K562 (cell line): ENCODE results near the gene TREH. TPM values are rescaled to one million over a fixed set of nuclear protein-coding genes. Genes with fewer than 3 reads are reported as not detected.
A peak's percentile ranks its signal among the peaks of the same experiment; 100 is the strongest.
"Not testable (repeated sequence)": the region's sequence is repeated elsewhere in the genome, so short reads cannot be mapped to it uniquely, and the experiment has no call there.

Experiments
- ATAC-seq: fragments of 200-7000 bp; cut with Tn5 transposase; 3 replicates; pipeline ENCODE4 v1.9.1; 2020; ENCODE audit warnings: moderate library complexity
- BruUV-seq: library from RNA; stranded (reverse); fragments of 400-500 nt; replicated peaks from 2 replicates; lab custom pipeline; 2021; lab: Mats Ljungman, UMichigan
- CTCF ChIA-PET: fragments of 300-600 bp; formaldehyde crosslinking; extraction: SDS; loops from one replicate; lab custom pipeline; 2021; ENCODE audit warnings: low intra/inter-chr PET ratio; lab: Yijun Ruan, JAX
- POLR2A ChIA-PET: fragments of 300-600, 350-650 bp; sonication (Branson Sonifier 250); formaldehyde crosslinking; extraction: SDS; loops from one replicate; lab custom pipeline; 2021; ENCODE audit warnings: antibody characterized with exemption, inconsistent platforms; lab: Yijun Ruan, JAX
- DNase-seq, 4 experiments: peaks; one replicate each; pipeline versions ENCODE4 v3.0.0 to v3.0.0-alpha.2; 2011 to 2018; ENCODE audit warnings: low spot score in 3 of 4, mixed read lengths in 3 of 4; ENCODE audit errors: extremely low read depth in 1 of 4
- FAIRE-seq: peaks from 2 replicates; lab custom pipeline; 2011; peaks lifted over from hg19 to GRCh38; lab: Jason Lieb, UNC
- H2AFZ ChIP-seq: 2 replicates; pipeline ENCODE4 v1.6.0; 2011; ENCODE audit warnings: low read depth, low read length, control low read depth, inconsistent platforms
- H3K27ac ChIP-seq: fragments of 200-600 bp; 3 replicates; pipeline ENCODE4 v1.8.0; 2011; ENCODE audit warnings: low read depth, mild to moderate bottlenecking, control low read depth, inconsistent platforms, low read length, moderate library complexity, mixed read lengths; ENCODE audit errors: extremely low read depth
- H3K27me3 ChIP-seq, 2 experiments: fragments of 300-600 bp in 1 of 2; 2 replicates in 1 of 2; 3 replicates in 1 of 2; pipeline versions ENCODE4 v1.6.0 to v1.8.0; 2011; ENCODE audit warnings: inconsistent platforms in 2 of 2, low read length in 2 of 2, mild to moderate bottlenecking in 1 of 2, mixed read lengths in 1 of 2, moderate library complexity in 1 of 2; ENCODE audit not compliant: control insufficient read depth in 2 of 2, insufficient read depth in 2 of 2
- H3K36me3 ChIP-seq: fragments of 300-600 bp; 3 replicates; pipeline ENCODE4 v1.8.0; 2011; ENCODE audit warnings: mild to moderate bottlenecking, low read length, inconsistent platforms; ENCODE audit not compliant: control insufficient read depth, insufficient read depth
- H3K4me1 ChIP-seq, 2 experiments: fragments of 200-600 bp in 1 of 2; replicated peaks in 1 of 2; 2 replicates in 1 of 2; 3 replicates in 1 of 2; pipeline versions ENCODE4 v1.5.1 to v1.8.0; 2011; ENCODE audit warnings: inconsistent platforms in 2 of 2, low read length in 2 of 2, mild to moderate bottlenecking in 1 of 2, mixed read lengths in 1 of 2, moderate library complexity in 1 of 2; ENCODE audit not compliant: control insufficient read depth in 2 of 2, insufficient read depth in 2 of 2
- H3K4me2 ChIP-seq: 2 replicates; pipeline ENCODE4 v1.6.1; 2011; ENCODE audit warnings: low read length, control low read depth, inconsistent platforms, mixed read lengths; ENCODE audit not compliant: insufficient read depth
- H3K4me3 ChIP-seq: fragments of 200-600 bp; sonication (generic), shearing (Covaris generic); 2 replicates; pipeline ENCODE4 v1.5.1; 2016; ENCODE audit warnings: control low read depth, inconsistent platforms
- H3K79me2 ChIP-seq: fragments of 200-600 bp; 3 replicates; pipeline ENCODE4 v1.8.0; 2011; ENCODE audit warnings: low read length, inconsistent platforms; ENCODE audit not compliant: control insufficient read depth, insufficient read depth
- H3K9ac ChIP-seq, 2 experiments: 2 replicates each; pipeline versions ENCODE4 v1.6.0 to v1.6.1; 2011; ENCODE audit warnings: low read depth in 2 of 2, low read length in 2 of 2, control low read depth in 1 of 2, inconsistent platforms in 1 of 2, mild to moderate bottlenecking in 1 of 2, mixed read lengths in 1 of 2; ENCODE audit not compliant: insufficient read depth in 1 of 2
- H3K9me1 ChIP-seq: one replicate; pipeline ENCODE4 v1.6.0; 2011; ENCODE audit warnings: inconsistent platforms, mild to moderate bottlenecking, low read length, moderate library complexity; ENCODE audit not compliant: control insufficient read depth, insufficient read depth
- H3K9me3 ChIP-seq: replicated peaks from 2 replicates; pipeline ENCODE4 v1.5.1; 2011; ENCODE audit warnings: low read depth, low read length, inconsistent platforms; ENCODE audit not compliant: control insufficient read depth, insufficient read depth
- H4K20me1 ChIP-seq: replicated peaks from 2 replicates; pipeline ENCODE4 v1.6.1; 2011; ENCODE audit warnings: low read length, inconsistent platforms, mixed read lengths; ENCODE audit not compliant: control insufficient read depth, insufficient read depth
- ARID1B ChIP-seq: fragments of 450-650 bp; IDR thresholded peaks from 2 replicates; pipeline ENCODE4 v1.6.1; 2016; ENCODE audit warnings: antibody characterized with exemption, mild to moderate bottlenecking, inconsistent platforms
- C11orf30 ChIP-seq: fragments of 450-650 bp; IDR thresholded peaks from 2 replicates; pipeline ENCODE4 v1.6.1; 2016; ENCODE audit warnings: low read depth, mild to moderate bottlenecking
- CBFA2T3 ChIP-seq: fragments of 450-650 bp; IDR thresholded peaks from 2 replicates; pipeline ENCODE4 v1.6.1; 2017
- DACH1 ChIP-seq: fragments of 450-650 bp; IDR thresholded peaks from 2 replicates; pipeline ENCODE4 v1.6.1; 2018; ENCODE audit not compliant: partially characterized antibody
- DPF2 ChIP-seq: fragments of 450-650 bp; IDR thresholded peaks from 2 replicates; pipeline ENCODE4 v1.6.1; 2016
- FOXA3 ChIP-seq, 2 experiments: fragments of 450-650 bp in 1 of 2; sonication (generic) in 1 of 2; formaldehyde crosslinking; IDR thresholded peaks in 1 of 2; conservative IDR thresholded peaks in 1 of 2; 2 replicates each; pipeline versions ENCODE4 v1.4.0 to v1.8.0; 2020 to 2022; ENCODE audit warnings: mild to moderate bottlenecking in 2 of 2, missing genetic modification reagents in 1 of 2
- FOXK2 ChIP-seq, 2 experiments: fragments of 450-650 bp; IDR thresholded peaks in 1 of 2; conservative IDR thresholded peaks in 1 of 2; 2 replicates each; pipeline ENCODE4 v1.6.1; 2016; ENCODE audit warnings: low read depth in 2 of 2, mild to moderate bottlenecking in 1 of 2
- MAFG ChIP-seq: fragments of 450-650 bp; conservative IDR thresholded peaks from 2 replicates; pipeline ENCODE4 v1.6.1; 2016; ENCODE audit warnings: missing genetic modification characterization, missing compliant biosample characterization
- MEIS2 ChIP-seq: fragments of 450-650 bp; IDR thresholded peaks from 2 replicates; pipeline ENCODE4 v1.6.1; 2014; ENCODE audit warnings: mild to moderate bottlenecking; ENCODE audit not compliant: partially characterized antibody
- MNT ChIP-seq, 2 experiments: fragments of 450-650 bp; conservative IDR thresholded peaks; 2 replicates each; pipeline ENCODE4 v1.6.1; 2017; ENCODE audit warnings: mild to moderate bottlenecking in 2 of 2, moderate library complexity in 2 of 2
- NFE2 ChIP-seq: IDR thresholded peaks from 2 replicates; pipeline ENCODE4 v1.6.1; 2014; ENCODE audit warnings: antibody characterized with exemption, low read depth
- PKNOX1 ChIP-seq: fragments of 450-650 bp; IDR thresholded peaks from 2 replicates; pipeline ENCODE4 v1.6.1; 2016
- SMARCA4 ChIP-seq: fragments of 450-650 bp; IDR thresholded peaks from 2 replicates; pipeline ENCODE4 v1.6.1; 2016
- SMARCE1 ChIP-seq: fragments of 450-650 bp; IDR thresholded peaks from 2 replicates; pipeline ENCODE4 v1.7.1; 2016; ENCODE audit warnings: mild to moderate bottlenecking
- ZNF316 ChIP-seq: fragments of 450-650 bp; IDR thresholded peaks from 2 replicates; pipeline ENCODE4 v1.6.1; 2016
- ZNF592 ChIP-seq: fragments of 450-650 bp; IDR thresholded peaks from 2 replicates; pipeline ENCODE4 v1.6.1; 2017; ENCODE audit warnings: antibody characterized with exemption, mild to moderate bottlenecking
- WGBS: fragments of 100-300 bp; shearing (Covaris generic); methylation state at CpG from one replicate; pipeline ENCODE4 v1.1.6; 2016; ENCODE audit warnings: low coverage, mixed read lengths; ENCODE audit not compliant: insufficient coverage; ENCODE audit errors: missing lambda C conversion rate; 5-methylcytosine and 5-hydroxymethylcytosine counted together
- in situ Hi-C: fragments of 300-500 bp; cut with MboI; formaldehyde crosslinking; loops from 4 replicates; pipeline ENCODE4 v1.15.0; 2018; ENCODE audit warnings: inconsistent platforms, mixed read lengths
- intact Hi-C: fragments of 100-400 bp; cut with micrococcal nuclease; formaldehyde crosslinking; loops from 2 replicates; pipeline ENCODE4 v1.14.2; 2022
- polyA plus RNA-seq, 8 experiments: library from polyadenylated mRNA; depleted of rRNA in 4 of 8; stranded (reverse) in 5 of 8; unstranded in 3 of 8; fragments of >200 nt; fragmentation: Nextera tagmentation in 2 of 8; fragmentation: Illumina TruSeq in 1 of 8; extraction: Ambion mirVana in 2 of 8; extraction: Trizol in 1 of 8; gene quantifications; 2 replicates each; pipeline versions ENCODE4 v1.2.1 to v1.2.3, GENCODE V29; 2011 to 2014; ENCODE audit warnings: inconsistent platforms in 1 of 8, missing spikeins in 1 of 8
- total RNA-seq, 7 experiments: library from RNA; depleted of rRNA in 6 of 7; stranded (reverse); fragments of >200 nt in 6 of 7; fragmentation: Illumina TruSeq in 2 of 7; extraction: Trizol in 2 of 7; gene quantifications; 2 replicates each; pipeline versions ENCODE4 v1.2.1 to v1.2.3, GENCODE V29; 2011 to 2021; ENCODE audit warnings: low replicate concordance in 1 of 7

TREH gene
- total and polyA plus RNA-seq, 9 of the 15 experiments (the other 6 are each of a cell fraction or from before 2014, with no cell fraction given): 0.09 to 0.20 (median 0.11) TPM; not detected in 6

DNA sequence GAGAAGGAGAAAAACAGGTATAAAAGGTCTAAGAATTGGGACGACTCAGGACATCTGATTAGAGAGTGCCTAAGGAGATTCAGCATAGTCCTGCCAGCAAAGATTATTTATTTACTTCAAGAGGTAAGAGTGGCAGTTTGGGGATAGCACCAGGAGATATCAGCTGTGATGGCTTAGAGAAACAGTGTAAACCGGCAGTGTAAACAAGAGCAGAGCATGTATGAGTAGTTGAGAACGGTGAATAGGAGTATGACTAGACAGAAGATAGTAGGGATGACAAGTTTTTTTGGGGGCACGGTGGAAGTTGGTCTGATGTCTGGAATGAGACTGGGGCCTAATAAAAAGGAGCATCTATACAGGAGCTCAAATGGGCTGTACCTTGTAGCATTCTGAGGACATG lies 38.3 kb upstream of the TREH start:
- H3K36me3 ChIP-seq, H3K9me3 ChIP-seq, H2AFZ ChIP-seq, H4K20me1 ChIP-seq, ATAC-seq, H3K27me3 ChIP-seq, H3K9me1 ChIP-seq, DNase-seq, POLR2A ChIA-PET, CTCF ChIA-PET, H3K4me3 ChIP-seq, H3K79me2 ChIP-seq, BruUV-seq, in situ Hi-C loops, FAIRE-seq, H3K4me2 ChIP-seq, intact Hi-C loops: not testable (repeated sequence)
- WGBS: 6% methylated on average over 3 of the region's 4 CpGs
- Histone ChIP-seq H3K4me1 (peaks cover 23 to 26% of the 10 kb centered on the region in 2 experiments), H3K9ac (peak overlapping the region in 1 of 2 experiments; percentile 14; a peak in 1 of 4 replicates), H3K27ac (peak overlapping the region; percentile 52; the same call in 2 of the 3 replicates)
- TF ChIP-seq FOXA3 (CRISPR knock-in tag; conservative IDR thresholded peaks at IDR 0.05 in 1 of 2, IDR thresholded peaks at IDR 0.05 in 1 of 2): peak in 1 of 2 experiments; percentile 58; a peak in 2 of 4 replicates
- TF ChIP-seq FOXK2 (conservative IDR thresholded peaks at IDR 0.05 in 1 of 2, IDR thresholded peaks at IDR 0.05 in 1 of 2; ENCODE audit: low read depth in 2 of 2): peak; percentile 93 to 97
- peak; percentile 82 for TF ChIP-seq ZNF316
- TF ChIP-seq NFE2: peak; percentile 41
- TF ChIP-seq SMARCE1: peak; percentile 39; the same call in 1 of the 2 replicates
- 0 out of 2 replicates have a peak, but pooled peaks have one; percentile 31 for TF ChIP-seq SMARCA4
- 0 out of 2 replicates have a peak, but pooled peaks have one; percentile 11 for TF ChIP-seq ZNF592
- TF ChIP-seq MEIS2: peak; percentile 47
- TF ChIP-seq DPF2: peak; percentile 58
- TF ChIP-seq MNT (conservative IDR thresholded peaks at IDR 0.05): peak in 1 of 2 experiments; percentile 45; a peak in 1 of 4 replicates
- peak; percentile 71 for TF ChIP-seq C11orf30
- TF ChIP-seq CBFA2T3: peak; percentile 15; the same call in 1 of the 2 replicates
- TF ChIP-seq ARID1B: peak; percentile 44
- TF ChIP-seq MAFG (tag): peak; percentile 48; the same call in 1 of the 2 replicates
- peak; percentile 68 for TF ChIP-seq PKNOX1
- TF ChIP-seq DACH1: peak; percentile 64
